Fibroblast of lung (primary cell): ENCODE data around the gene RNU6-9. TPM values are rescaled to one million over a fixed set of nuclear protein-coding genes. Genes with fewer than 3 reads are reported as not detected.

Experiments
- DNase-seq, 2 donors: peaks; one replicate each; pipeline versions ENCODE4 v3.0.0 to v3.0.0-alpha.2; 2010; ENCODE audit warnings: low read depth in 2 of 2
- H2AFZ ChIP-seq: 2 replicates; pipeline ENCODE4 v1.5.1; 2012; ENCODE audit warnings: low read length, control low read depth, inconsistent platforms
- H3K27ac ChIP-seq: 2 replicates; pipeline ENCODE4 v1.5.1; 2011; ENCODE audit warnings: low read length, control low read depth; ENCODE audit not compliant: insufficient read depth
- H3K27me3 ChIP-seq: 2 replicates; pipeline ENCODE4 v1.5.1; 2011; ENCODE audit warnings: mild to moderate bottlenecking, low read length; ENCODE audit not compliant: control insufficient read depth, insufficient read depth
- H3K36me3 ChIP-seq: 2 replicates; pipeline ENCODE4 v1.5.1; 2011; ENCODE audit warnings: low read length; ENCODE audit not compliant: control insufficient read depth, insufficient read depth
- H3K4me1 ChIP-seq: 2 replicates; pipeline ENCODE4 v1.5.1; 2011; ENCODE audit warnings: low read length; ENCODE audit not compliant: control insufficient read depth, insufficient read depth; ENCODE audit errors: extremely low read depth
- H3K4me2 ChIP-seq: 2 replicates; pipeline ENCODE4 v1.5.1; 2011; ENCODE audit warnings: low read length, control low read depth; ENCODE audit not compliant: insufficient read depth; ENCODE audit errors: extremely low read depth
- H3K4me3 ChIP-seq, 4 experiments: fragments of 200-600 bp in 1 of 4; sonication (generic) in 1 of 4; replicated peaks in 1 of 4; 2 replicates each; pipeline ENCODE4 v1.5.1; 2011 to 2016; ENCODE audit warnings: low read length in 4 of 4, low read depth in 3 of 4, mild to moderate bottlenecking in 3 of 4, control low read depth in 2 of 4, inconsistent platforms in 1 of 4, mixed read lengths in 1 of 4; ENCODE audit not compliant: insufficient read depth in 1 of 4; ENCODE audit errors: control extremely low read depth in 1 of 4
- H3K79me2 ChIP-seq: 2 replicates; pipeline ENCODE4 v1.5.1; 2012; ENCODE audit warnings: mild to moderate bottlenecking, low read length, inconsistent platforms; ENCODE audit not compliant: control insufficient read depth, insufficient read depth
- H3K9ac ChIP-seq: 2 replicates; pipeline ENCODE4 v1.5.1; 2011; ENCODE audit warnings: mild to moderate bottlenecking, low read length, control low read depth; ENCODE audit not compliant: insufficient read depth
- H3K9me3 ChIP-seq: 2 replicates; pipeline ENCODE4 v1.5.1; 2012; ENCODE audit warnings: low read depth, low read length; ENCODE audit not compliant: control insufficient read depth, insufficient read depth
- H4K20me1 ChIP-seq: 2 replicates; pipeline ENCODE4 v1.5.1; 2011; ENCODE audit warnings: low read length; ENCODE audit not compliant: control insufficient read depth, insufficient read depth; ENCODE audit errors: extremely low read depth
- EZH2 ChIP-seq: IDR thresholded peaks from 2 replicates; pipeline ENCODE4 v1.5.1; 2012; ENCODE audit warnings: low read length, control low read depth, mild to moderate bottlenecking; ENCODE audit errors: missing control alignments
- polyA plus RNA-seq, 2 donors: library from polyadenylated mRNA; depleted of rRNA in 1 of 2; stranded (reverse) in 1 of 2; unstranded in 1 of 2; fragments of >200 nt; gene quantifications; 2 replicates each; pipeline ENCODE4 v1.2.1, GENCODE V29; 2011 to 2012; ENCODE audit warnings: missing spikeins in 1 of 2
- total RNA-seq: library from RNA; depleted of rRNA; stranded (reverse); fragments of >200 nt; gene quantifications from 2 replicates; pipeline ENCODE4 v1.2.1, GENCODE V29; 2014
- TF ChIP-seq, protein P1 (sequence below), 2 donors: IDR thresholded peaks in 1 of 2; conservative IDR thresholded peaks in 1 of 2; 1 replicate in 1 of 2; 2 replicates in 1 of 2; pipeline ENCODE4 v1.5.1; 2011 to 2012; ENCODE audit warnings: low read length in 2 of 2, control low read depth in 1 of 2, inconsistent platforms in 1 of 2, low read depth in 1 of 2, mild to moderate bottlenecking in 1 of 2

The RNU6-9 gene
- total and polyA plus RNA-seq, 2 donors (not counting 1 experiment from before 2014, with no cell fraction given) = not detected

DNA sequence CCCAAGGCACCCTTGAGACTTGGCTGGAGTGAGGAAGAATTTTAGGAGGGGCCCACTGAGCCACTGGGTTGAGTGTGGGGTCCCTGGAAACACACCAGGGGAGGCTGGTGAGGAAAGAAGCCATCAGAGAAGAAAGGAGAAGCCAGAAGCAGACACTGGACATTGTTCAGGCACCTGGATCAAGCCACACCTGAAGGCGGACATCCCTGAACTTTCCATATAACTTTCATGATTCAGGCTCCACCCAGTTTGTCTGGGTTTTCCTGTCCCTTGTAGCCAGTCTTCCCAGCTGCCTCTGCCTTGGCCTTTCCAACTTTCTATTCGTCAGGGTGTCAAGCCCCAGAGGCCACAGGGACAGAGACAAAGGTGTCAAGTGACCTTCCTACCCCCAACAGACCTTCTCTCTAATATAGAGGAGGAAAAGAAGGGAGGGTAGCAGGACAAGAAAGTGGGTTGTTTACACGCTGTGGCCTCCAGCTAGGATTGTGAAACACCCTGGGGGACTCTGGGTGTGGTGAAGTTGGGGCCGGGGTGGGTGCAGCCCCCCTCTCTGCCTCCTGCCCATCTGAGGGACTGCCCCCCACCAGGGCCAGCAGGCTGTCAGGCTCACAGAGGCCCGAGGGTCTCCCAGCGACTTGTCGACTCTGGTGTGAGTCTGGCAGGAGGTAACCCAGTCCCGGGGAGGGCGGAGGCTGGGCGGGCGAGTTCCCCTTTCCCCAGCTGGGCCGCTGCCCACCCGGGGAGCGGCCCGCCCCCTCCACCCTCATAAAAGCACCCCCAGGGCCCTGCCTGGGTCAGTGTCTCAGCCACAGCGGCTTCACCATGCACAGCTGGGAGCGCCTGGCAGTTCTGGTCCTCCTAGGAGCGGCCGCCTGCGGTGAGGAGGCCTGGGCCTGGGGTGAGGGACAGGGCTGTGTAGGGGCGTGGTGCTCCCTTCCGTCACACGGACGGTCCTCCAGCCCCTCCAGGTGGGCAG is 34.1 kb upstream of the RNU6-9 start, which contains the start of gene CFD:
CFD (plus strand) TSS at position 797 of the 976 bp plus-strand sequence; CDS start at position 823, 26 bp downstream.
- Histone ChIP-seq H3K4me2 (peak within 1 kb of the TSS; percentile 35), H3K4me1 (no peaks in the 10 kb centered on the region), H3K27ac (no peak within 1 kb of the TSS), H3K9ac (no peak within 1 kb of the TSS), H2AFZ (no peak within 1 kb of the TSS), H3K27me3 (no peaks in the 10 kb centered on the region), H3K36me3 (no peaks in the 10 kb centered on the region), H4K20me1 (no peaks in the 10 kb centered on the region), H3K79me2 (no peaks in the 10 kb centered on the region), H3K9me3 (no peaks in the 10 kb centered on the region), H3K4me3 (peak within 1 kb of the TSS in 3 of 4 experiments; percentile 26 to 56 (median 45))
- TF ChIP-seq EZH2 = no peak
- TF ChIP-seq, protein P1, sequence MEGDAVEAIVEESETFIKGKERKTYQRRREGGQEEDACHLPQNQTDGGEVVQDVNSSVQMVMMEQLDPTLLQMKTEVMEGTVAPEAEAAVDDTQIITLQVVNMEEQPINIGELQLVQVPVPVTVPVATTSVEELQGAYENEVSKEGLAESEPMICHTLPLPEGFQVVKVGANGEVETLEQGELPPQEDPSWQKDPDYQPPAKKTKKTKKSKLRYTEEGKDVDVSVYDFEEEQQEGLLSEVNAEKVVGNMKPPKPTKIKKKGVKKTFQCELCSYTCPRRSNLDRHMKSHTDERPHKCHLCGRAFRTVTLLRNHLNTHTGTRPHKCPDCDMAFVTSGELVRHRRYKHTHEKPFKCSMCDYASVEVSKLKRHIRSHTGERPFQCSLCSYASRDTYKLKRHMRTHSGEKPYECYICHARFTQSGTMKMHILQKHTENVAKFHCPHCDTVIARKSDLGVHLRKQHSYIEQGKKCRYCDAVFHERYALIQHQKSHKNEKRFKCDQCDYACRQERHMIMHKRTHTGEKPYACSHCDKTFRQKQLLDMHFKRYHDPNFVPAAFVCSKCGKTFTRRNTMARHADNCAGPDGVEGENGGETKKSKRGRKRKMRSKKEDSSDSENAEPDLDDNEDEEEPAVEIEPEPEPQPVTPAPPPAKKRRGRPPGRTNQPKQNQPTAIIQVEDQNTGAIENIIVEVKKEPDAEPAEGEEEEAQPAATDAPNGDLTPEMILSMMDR (conservative IDR thresholded peaks at IDR 0.05 in 1 of 2, IDR thresholded peaks at IDR 0.05 in 1 of 2; ENCODE audit: low read depth in 1 of 2, low read length in 2 of 2) = no peak
- DNase-seq = peak in 1 of 2 donors; percentile 78

DNA sequence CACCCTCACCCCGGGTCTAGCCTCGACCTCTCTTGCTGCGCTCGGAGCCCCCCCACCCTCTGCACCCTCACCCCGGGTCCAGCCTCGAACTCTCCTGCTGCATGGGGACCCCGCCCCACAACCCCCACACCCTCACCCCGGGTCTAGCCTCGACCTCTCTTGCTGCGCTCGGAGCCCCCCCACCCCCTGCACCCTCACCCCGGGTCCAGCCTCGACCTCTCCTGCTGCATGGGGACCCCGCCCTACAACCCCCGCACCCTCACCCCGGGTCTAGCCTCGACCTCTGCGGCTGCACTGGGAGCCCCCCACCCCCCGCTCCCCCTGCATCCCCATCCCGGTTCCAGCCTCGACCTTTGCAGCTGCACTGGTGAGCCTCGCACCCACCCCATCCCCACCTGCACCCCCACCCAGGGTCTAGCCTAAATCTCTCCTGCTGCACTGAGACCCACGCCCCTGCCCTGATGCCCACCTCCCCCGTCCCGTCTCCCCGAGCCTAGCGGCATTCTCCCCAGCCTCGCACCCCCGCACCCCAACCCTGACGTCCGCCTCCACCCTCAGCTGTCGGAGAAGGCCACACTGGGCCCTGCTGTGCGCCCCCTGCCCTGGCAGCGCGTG is 32.0 kb upstream of the RNU6-9 start:
- H3K4me1 ChIP-seq = no peaks in the 10 kb centered on the region
- H3K27me3 ChIP-seq = no peaks in the 10 kb centered on the region
- H3K9ac ChIP-seq = no peak overlapping the region
- H3K79me2 ChIP-seq = no peaks in the 10 kb centered on the region
- no peak overlapping the region for H3K4me3 ChIP-seq
- H2AFZ ChIP-seq = no peak overlapping the region
- H3K9me3 ChIP-seq = no peaks in the 10 kb centered on the region
- no peak overlapping the region for H3K27ac ChIP-seq
- TF ChIP-seq, protein P1 (conservative IDR thresholded peaks at IDR 0.05 in 1 of 2, IDR thresholded peaks at IDR 0.05 in 1 of 2; ENCODE audit: low read depth in 1 of 2, low read length in 2 of 2) = no peak
- TF ChIP-seq EZH2 = no peak
- no peak overlapping the region for H3K4me2 ChIP-seq
- no peak for DNase-seq
- H3K36me3 ChIP-seq = no peaks in the 10 kb centered on the region
- H4K20me1 ChIP-seq = no peaks in the 10 kb centered on the region
